ACC112 (cell line): ENCODE data around the gene ZBP1.

Source experiments
- H2AFZ ChIP-seq: fragments of 200-600 bp; sonication (generic); one replicate; pipeline ENCODE4 v1.6.0; 2017; ENCODE audit warnings: antibody characterized with exemption, low read length; ENCODE audit not compliant: unreplicated experiment
- H3K27ac ChIP-seq: fragments of 200-600 bp; sonication (generic); 2 replicates; pipeline ENCODE4 v1.5.1; 2014; ENCODE audit warnings: low read depth, mild to moderate bottlenecking, antibody characterized with exemption, low read length, moderate library complexity
- H3K27me3 ChIP-seq: fragments of 200-600 bp; sonication (generic); 2 replicates; pipeline ENCODE4 v1.6.1; 2014; ENCODE audit warnings: mild to moderate bottlenecking, antibody characterized with exemption, low read length, moderate library complexity, mixed read lengths; ENCODE audit not compliant: insufficient read depth
- H3K36me3 ChIP-seq: fragments of 200-600 bp; sonication (generic); 2 replicates; pipeline ENCODE4 v1.6.1; 2016; ENCODE audit warnings: mild to moderate bottlenecking, antibody characterized with exemption, low read length, moderate library complexity, mixed read lengths; ENCODE audit not compliant: insufficient read depth
- H3K4me1 ChIP-seq: fragments of 200-600 bp; sonication (generic); one replicate; pipeline ENCODE4 v1.6.1; 2016; ENCODE audit warnings: low read length, mixed read lengths; ENCODE audit not compliant: insufficient read depth, unreplicated experiment, control insufficient read depth
- H3K4me3 ChIP-seq: fragments of 200-600 bp; sonication (generic); 2 replicates; pipeline ENCODE4 v1.5.1; 2014; ENCODE audit warnings: mild to moderate bottlenecking, low read depth, low read length
- H3K79me2 ChIP-seq: fragments of 200-600 bp; sonication (generic); one replicate; pipeline ENCODE4 v1.6.0; 2016; ENCODE audit warnings: low read length; ENCODE audit not compliant: control insufficient read depth, unreplicated experiment, insufficient read depth

Gene ZBP1

DNA sequence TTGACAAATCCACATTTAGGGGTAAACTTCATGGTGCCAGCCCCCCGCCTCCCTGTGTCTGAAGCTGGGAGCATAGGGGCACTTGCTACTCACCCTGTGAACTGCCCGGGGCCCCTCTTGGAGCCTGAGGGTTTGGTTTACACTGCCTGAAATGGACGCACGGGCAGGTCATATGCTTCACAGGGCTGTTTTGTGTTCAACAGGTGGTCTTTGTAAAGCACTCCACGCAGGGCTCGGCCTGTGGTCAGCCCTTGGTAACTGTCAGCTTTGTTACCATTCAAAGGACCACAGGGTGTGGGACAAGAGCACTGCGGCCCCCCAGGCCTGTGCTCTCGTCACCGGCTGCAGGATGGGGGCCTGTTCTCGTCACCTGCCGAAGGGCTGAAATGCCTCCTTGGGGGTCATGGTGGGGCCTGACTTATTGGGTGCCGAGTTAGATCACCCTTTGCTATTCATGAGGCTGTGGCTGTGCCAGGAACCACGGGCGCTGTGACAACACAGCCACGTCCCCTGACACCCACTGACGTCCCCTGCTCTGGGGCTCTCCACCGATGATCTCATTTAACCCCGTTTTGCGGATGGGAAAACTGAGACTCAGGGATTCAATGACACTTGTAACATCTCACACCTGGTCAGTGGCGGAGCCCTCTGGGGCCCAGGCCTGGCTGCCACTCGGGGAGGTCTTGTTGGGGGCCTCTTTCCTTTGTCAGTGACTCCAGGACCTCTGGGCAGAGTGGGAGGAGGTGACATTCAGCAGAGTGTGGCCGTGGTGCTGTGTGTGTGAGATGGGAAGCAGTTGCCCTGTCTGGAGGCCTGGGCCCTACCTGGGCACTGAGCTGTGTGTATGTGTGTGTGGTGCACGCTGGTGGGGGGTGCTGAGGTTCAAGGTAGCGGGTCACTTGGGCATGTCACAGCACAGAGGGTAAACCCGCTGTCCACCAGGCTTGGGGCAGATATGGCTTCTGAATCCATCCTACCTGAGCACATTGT is 24.9 kb downstream of the ZBP1 start:
- no peak overlapping the region for H3K4me3 ChIP-seq
- no peaks in the 10 kb centered on the region for H3K4me1 ChIP-seq
- 0 out of 2 replicates have a peak, but pooled peaks cover 4% of the 10 kb centered on the region for H3K27me3 ChIP-seq

GRCh38 chr20:57594092-57594951 is 25.9 kb downstream of the ZBP1 start:
- H3K27me3 ChIP-seq, result 0 out of 2 replicates have a peak, but pooled peaks cover 9% of the 10 kb centered on the region
- no peaks in the 10 kb centered on the region for H3K36me3 ChIP-seq
- H3K27ac ChIP-seq, result no peak overlapping the region
- no peaks in the 10 kb centered on the region for H3K4me1 ChIP-seq
- H2AFZ ChIP-seq, result no peak overlapping the region
- no peak overlapping the region for H3K4me3 ChIP-seq
- no peaks in the 10 kb centered on the region for H3K79me2 ChIP-seq

More for the DNA sequence above, 24.9 kb downstream of the ZBP1 start:
- no peaks in the 10 kb centered on the region for H3K36me3 ChIP-seq
- H3K79me2 ChIP-seq, result no peaks in the 10 kb centered on the region
- H3K27ac ChIP-seq, result no peak overlapping the region
- no peak overlapping the region for H2AFZ ChIP-seq

DNA sequence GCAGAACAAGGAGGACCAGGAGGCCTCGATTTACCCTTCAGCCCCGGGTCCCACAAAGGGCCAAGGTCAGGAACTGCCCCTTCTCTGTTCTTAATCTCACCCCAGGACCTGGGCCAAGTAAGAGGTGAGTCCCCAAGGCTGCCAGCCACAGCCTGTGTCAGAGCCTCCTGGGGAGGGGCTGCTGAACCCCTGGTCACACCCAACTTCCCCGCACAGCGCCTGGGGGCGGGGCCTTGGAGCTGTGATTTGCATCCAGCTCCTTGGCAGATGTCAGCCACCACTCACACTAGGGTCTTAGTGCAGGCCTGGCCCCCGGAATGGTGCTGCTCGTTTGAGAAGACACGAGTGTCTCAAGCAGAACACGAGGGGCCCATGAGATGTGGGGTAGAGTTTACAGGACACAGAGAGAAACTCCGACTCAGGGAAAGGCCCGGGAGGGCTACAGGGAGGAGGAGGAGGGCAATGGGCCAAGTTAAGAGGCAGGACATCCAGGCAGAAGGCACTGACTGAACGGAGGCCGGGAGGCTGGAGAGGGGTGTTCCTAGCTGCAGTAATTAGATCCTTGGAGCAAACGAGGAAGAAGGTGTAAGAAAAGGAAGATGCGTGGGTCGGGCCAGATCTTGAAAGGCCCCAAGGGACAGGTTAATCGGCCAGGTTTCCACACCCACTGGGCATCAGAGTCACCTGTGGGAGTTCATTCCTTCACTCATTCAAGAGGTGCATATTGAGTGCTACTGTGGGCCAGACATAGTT is 26.9 kb downstream of the ZBP1 start:
- H3K4me1 ChIP-seq, result no peaks in the 10 kb centered on the region
- H3K4me3 ChIP-seq, result no peak overlapping the region
- H3K36me3 ChIP-seq, result no peaks in the 10 kb centered on the region
- no peak overlapping the region for H2AFZ ChIP-seq
- no peaks in the 10 kb centered on the region for H3K79me2 ChIP-seq
- no peak overlapping the region for H3K27ac ChIP-seq
- 0 out of 2 replicates have a peak, but pooled peaks cover 13% of the 10 kb centered on the region for H3K27me3 ChIP-seq

DNA sequence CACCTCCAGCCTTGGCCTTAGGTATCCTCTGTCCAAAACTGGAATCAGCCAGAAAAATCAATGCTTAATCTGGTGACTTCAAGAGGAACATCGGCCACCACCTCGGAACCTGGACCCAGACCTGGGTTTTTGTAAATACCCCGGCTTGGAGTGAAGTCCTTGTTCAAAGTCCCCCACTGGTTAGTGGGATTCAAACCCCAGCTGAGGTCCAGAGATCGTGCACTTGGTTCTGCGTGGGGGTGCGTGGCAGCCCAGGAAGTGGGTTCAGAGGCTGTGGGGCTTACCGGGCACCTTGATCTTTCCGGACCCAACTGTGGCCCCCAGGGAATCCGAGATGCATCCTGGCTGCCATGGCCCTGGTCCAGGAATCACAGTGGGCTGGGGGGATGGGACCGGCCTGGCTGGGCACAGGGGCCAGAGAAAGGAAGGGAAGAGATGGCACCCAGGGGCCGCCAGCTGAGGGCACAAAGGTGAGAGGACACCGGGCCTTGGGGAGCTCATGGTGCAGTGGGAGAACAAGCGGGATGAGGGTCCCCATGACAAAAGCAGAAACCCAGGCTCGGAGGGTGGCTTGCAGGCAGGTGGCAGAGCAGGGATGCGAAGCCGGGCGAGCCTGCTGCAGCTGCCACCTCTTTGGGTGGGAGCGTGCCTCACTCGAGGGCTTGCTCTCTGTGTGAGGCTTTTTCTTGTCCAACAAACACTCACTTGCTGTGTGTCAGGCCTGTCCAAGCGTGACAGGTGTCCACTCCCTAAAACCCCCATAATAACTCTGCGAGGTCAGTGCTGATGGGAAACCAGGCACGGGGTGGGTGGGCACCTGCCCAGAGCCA is 27.7 kb downstream of the ZBP1 start:
- no peak overlapping the region for H2AFZ ChIP-seq
- no peak overlapping the region for H3K4me3 ChIP-seq
- no peak overlapping the region for H3K27ac ChIP-seq
- H3K36me3 ChIP-seq, result no peaks in the 10 kb centered on the region
- H3K27me3 ChIP-seq, result 0 out of 2 replicates have a peak, but pooled peaks cover 18% of the 10 kb centered on the region
- no peaks in the 10 kb centered on the region for H3K4me1 ChIP-seq
- no peaks in the 10 kb centered on the region for H3K79me2 ChIP-seq

GRCh38 chr20:57591289-57592229 is 28.7 kb downstream of the ZBP1 start:
- Histone ChIP-seq H3K27me3 (peaks cover 25% of the 10 kb centered on the region), H3K36me3 (no peaks in the 10 kb centered on the region), H3K4me3 (no peak overlapping the region), H3K27ac (no peak overlapping the region), H3K4me1 (no peaks in the 10 kb centered on the region), H2AFZ (no peak overlapping the region), H3K79me2 (no peaks in the 10 kb centered on the region)

- Histone ChIP-seq H2AFZ (no peak overlapping the region), H3K36me3 (no peaks in the 10 kb centered on the region), H3K4me1 (no peaks in the 10 kb centered on the region)
Measured at GRCh38 chr20:57590485-57591288, 29.5 kb downstream of the ZBP1 start.

GRCh38 chr20:57589728-57590484 is 30.3 kb downstream of the ZBP1 start:
- Histone ChIP-seq H3K4me1 (no peaks in the 10 kb centered on the region), H2AFZ (no peak overlapping the region), H3K4me3 (no peak overlapping the region), H3K79me2 (no peaks in the 10 kb centered on the region), H3K27ac (no peak overlapping the region), H3K27me3 (peaks cover 41% of the 10 kb centered on the region), H3K36me3 (no peaks in the 10 kb centered on the region)

More at GRCh38 chr20:57590485-57591288, 29.5 kb downstream of the ZBP1 start:
- Histone ChIP-seq H3K4me3 (no peak overlapping the region), H3K27ac (no peak overlapping the region), H3K79me2 (no peaks in the 10 kb centered on the region), H3K27me3 (peaks cover 34% of the 10 kb centered on the region)

DNA sequence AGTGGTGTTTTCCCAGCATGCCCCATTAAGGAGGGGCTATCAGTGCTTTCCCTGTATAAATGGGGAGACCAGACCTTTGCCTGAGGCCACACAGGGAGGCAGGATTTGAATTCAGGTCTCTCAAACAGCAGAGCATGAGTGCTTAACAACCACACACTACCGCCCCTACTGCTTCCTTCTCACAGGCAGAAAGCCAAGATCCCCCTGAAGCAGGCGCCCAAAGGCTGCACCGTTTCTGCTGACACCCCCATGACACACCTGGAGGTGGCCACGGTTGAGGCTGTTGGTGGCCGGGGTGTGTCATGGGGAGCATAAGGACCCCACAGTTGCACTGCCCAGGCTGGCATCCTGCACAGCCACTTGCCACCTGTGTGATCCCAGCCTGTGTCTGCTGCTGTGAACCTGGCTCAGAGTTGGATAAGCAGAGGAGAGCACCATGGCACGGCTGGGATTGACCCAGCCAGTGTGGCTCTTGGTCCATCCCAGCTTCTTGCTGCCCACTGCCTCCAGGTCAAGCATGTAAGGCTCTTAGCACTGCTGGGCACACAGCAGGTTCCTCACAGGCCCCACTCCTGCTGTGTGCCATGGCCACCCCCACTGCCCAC is 31.0 kb downstream of the ZBP1 start:
- H3K4me1 ChIP-seq, result no peaks in the 10 kb centered on the region
- no peak overlapping the region for H3K4me3 ChIP-seq
- no peak overlapping the region for H3K27ac ChIP-seq
- no peaks in the 10 kb centered on the region for H3K79me2 ChIP-seq
- peaks cover 48% of the 10 kb centered on the region for H3K27me3 ChIP-seq
- no peaks in the 10 kb centered on the region for H3K36me3 ChIP-seq
- no peak overlapping the region for H2AFZ ChIP-seq
